NCI-H345 (cell line): ENCODE data around the gene CMTM3.
"Not testable (repeated sequence)": the region's sequence is repeated elsewhere in the genome, so short reads cannot be mapped to it uniquely, and the experiment has no call there.

Experiments
- DNase-seq: peaks from one replicate; lab custom pipeline; 2025; lab: John Stamatoyannopoulos, UW

CMTM3 gene

DNA sequence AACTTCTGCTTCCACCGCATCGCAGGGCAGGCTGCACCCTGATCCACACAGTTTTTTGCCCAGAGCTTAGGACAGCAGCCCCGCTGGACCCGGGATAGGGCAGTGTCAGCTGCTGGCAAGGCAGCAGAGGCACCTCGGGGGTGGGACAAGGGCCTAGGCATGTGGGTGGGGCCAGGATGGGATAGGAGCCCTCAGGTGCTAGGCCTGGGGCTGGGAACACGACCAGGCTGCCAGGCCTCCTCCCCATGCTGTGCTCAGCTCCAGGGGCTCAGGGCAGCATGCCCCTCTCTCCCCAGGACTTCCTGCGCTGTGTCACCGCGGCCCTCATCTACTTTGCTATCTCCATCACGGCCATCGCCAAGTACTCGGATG, 4.6 kb downstream of the CMTM3 start:
- no peak for DNase-seq

DNA sequence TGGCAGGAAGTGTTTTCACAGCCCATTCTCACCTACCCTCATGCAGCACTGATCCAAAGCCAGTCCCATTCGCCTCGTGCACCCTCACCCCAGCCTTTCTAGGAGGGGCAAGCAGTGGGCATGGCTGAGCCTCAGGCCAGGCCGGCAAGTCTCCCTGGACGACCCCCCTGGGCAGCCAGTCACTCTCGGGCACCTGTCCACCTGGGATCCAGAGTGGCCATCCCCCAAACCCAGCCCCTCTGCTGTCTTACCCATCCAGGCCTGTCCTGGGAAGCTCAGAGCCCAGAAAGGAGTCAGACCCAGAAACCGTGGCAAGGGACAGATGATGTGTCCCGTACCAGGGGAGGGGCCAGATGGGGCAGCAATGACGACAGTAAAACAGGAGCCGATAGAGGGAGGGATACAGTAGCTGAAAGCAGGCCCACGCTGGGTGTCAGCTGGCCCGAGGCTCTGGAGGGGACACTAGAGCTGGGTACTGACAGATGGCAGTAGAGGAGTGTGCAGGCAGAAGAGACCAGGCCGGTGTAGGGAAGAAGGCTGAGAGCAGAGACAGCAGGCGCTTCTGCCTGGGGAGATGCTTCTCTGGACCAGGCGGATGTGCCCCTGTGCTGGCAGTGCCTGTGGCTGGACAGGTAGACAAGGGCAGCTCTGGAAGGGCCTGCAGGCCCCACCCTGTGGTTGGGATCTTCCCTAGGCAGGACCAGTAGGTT, 5.8 kb downstream of the CMTM3 start:
- no peak for DNase-seq

DNA sequence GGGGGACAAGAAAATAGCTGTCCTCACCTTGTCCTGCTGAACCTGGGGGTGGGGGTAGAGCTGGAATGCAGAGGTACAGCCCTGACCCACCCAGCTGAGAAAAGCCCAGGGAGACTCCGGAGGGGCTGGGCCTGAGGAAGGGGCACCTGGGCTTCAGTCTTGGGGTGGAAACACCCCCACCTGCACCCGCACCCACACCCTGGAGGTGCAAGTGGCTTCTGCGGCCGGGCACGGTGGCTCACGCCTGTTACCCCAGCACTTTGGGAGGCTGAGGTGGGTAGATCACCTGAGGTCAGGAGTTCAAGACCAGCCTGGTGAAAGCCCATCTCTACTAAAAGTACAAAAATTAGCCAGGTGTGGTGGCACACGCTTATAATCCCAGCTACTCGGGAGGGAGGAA, 7.4 kb downstream of the CMTM3 start:
- DNase-seq, result not testable (repeated sequence)

DNA sequence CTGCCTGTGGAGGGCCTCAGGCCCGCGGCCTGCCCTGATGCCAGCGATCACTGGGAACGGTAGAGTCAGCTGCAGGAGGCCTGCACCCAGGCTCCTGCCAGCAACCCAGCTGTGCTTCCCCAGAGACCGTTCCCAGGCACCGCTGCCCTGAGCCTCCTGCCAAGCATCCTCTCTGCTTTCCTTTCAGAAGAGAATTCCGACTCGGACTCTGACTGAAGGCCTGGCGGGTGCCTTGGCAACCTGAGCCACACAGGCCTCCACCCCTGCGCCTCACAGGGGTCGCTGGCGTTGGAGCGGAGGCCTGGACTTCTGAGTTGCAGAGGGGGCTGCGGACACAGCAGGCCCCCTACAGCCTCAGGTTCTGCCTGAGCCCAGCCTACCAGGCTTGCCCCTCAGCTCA, 7.9 kb downstream of the CMTM3 start:
- DNase-seq, result no peak

DNA sequence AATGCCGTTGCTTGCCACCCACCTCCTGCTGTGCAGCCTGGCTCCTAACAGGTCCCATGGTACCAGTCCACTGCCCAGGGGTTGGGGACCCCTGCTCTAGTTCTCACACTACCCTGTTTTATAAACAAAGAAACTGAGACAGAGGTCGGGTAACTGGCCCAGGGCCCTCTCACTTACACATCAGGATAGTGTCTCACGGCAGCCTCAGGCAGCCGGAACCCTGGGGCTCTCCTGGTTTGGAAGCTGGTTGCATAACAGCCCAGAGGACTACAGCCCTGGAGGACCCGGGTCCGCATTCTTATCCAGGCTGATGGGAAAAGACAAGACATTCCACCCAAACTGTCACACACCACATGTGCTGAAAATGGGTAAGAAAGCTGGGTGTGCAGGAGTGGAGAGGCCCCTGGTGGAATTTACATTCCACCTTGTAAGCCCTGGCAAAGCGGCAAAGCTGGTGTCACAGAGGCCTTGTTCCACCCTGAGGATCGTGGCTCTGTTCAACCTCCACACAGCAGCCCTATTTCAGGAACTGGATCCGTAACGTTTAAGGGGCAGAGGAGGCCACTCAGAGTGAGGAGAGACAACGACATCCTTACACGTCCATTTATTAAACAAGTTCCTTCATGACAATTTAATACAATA, 9.8 kb downstream of the CMTM3 start:
- no peak for DNase-seq

DNA sequence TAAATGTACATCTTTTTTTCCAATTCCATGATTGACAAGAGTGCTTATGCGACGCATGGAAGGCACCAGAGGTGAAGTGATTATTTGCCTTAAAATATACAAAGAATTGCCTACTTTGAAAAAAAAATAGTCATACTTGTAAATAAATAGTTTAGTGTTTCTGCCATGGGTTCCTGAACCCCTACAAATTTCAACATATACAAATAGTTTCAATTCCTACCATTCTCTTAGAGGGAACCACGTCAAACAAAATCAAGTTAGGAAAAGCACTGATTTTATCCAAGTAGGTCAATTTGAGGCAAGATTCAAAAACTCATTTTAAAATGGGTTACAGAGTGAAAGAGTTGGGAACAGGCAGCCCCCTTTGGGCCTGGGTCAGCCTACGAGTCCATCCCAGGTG, 11.7 kb downstream of the CMTM3 start:
- DNase-seq, result no peak

DNA sequence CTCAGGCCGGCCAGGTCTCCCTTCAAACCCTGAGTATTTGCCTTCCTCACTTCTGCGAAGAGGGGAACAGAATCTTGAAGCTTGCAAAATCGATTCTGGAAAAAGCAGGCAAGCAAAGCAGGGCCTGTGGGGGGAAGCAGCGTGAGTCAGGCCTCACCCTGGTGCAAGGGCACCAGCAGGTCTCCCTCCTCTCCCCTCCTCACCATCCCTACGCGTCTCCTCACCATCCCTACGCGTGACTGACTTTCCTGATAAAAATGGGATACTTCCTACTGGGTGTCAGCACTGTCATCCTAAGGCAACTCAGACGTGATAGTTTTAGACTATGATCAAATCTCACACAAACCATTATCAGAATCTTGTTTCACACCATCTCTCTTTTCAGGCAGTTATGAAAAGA, 12.1 kb downstream of the CMTM3 start:
- DNase-seq, result no peak

DNA sequence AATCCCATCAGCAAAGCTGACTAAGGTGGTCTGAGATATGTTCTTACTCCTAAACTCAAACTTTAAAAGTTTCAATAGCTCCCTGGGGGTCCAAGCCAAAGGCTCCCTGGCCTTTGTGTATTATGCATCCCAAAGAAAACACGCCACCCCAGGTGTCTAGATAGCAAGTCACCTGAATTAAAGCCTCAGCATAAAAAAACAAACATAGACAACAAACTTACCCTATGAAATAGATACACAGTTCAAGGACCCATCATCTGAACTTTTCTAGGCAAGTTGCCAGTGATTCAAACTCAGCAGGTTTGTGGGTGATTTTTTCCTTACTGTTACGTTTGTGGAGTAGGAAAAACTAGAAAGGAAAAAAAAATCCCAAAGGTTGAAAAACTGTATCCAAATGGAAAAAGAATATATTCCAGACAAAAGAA, 12.5 kb downstream of the CMTM3 start:
- DNase-seq, result no peak

DNA sequence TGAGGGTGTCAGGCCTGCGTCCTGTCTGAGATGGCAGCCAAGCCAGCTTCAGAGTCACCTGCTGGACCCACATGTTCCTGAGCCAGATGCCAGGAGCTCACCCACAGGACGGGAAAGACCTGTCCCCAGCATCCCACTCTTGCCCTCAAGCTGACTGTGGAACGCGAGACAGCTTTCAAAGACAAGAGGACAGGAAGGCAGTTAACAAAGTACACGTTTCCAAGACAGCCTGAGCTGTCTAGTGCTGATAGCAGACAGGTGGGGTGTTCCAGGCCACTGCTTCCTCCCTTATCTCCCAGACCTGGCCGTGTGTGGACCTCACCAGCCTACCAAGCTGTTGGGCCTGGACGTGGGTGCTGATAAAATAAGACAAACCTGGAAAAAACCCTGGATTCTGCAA, 13.2 kb downstream of the CMTM3 start:
- no peak for DNase-seq

DNA sequence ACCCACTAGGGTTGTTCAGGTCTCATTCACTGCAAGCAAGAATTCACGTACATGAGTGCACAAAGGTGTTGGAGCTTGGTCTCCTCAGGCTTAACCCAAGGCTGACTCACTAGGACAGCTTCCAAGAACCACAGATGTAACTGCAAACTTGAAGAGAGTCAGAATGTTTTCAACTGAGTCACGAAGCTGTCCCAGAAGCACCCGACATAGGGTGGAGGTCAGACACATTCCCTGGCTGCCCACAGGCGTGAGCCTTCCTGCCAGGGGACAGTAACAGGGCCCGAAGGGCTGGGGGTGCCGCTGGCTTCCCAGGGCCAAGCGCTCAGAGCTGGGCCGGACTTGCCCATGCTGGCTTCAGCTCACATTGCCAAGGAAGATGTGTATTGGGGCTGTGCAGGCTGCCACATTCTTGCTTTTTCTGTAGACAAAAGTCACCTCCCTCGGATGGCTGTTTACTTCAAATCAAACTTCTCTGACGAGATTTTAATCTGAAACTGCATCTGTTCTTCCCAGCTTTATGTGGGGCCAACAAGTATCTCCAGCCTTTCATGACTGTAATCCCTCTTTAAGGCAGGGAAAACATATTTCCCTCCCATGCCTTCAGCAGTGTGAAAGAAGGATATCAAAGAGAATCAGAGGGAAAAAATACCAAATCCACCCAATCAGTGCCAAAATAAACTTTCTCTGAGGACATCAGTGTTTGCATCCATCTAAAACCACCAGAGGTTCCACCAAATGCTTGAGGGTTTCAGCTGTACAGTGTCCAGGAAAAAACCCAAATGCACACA, 14.3 kb downstream of the CMTM3 start:
- no peak for DNase-seq

DNA sequence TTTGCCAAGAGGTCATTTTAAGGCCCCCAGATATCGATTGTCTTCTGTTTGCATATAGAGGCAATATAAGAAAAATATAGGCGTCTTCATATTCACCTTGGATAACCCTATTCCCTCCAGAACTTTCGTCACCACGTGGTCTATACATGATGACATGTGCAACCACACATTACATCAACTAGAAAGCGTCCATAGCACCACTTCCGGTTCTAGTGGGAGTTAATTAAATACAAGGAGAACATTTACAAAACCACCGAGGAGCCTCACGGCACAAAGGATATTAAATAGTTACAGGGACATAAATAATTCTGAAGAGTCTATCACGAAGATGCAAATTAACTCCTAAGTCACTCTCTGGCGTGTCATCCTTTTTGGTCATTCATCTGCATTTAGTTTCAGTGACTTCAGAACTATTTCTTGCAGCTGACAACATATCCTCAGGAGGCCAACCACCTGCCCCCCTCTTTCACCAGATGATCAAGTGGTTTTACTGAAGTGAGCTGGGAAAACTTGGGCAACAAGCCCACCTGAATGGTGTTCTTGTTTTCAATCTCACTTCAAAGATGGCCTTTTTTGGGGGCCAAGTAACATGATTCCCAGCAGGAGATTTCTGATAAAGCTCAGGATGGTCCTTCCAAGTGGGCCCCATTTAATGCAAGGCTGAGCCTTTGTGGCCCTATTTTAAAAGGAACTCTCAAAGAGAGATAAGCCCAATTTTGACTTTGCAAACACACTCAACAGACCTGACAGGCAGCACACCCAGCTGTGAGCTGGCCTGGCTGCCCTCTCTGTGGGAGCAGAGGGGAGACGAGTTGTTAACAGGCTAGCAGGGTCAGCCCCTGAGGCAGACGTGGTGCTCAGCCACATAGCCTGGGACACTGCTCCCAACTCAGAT, 15.3 kb downstream of the CMTM3 start:
- no peak for DNase-seq

DNA sequence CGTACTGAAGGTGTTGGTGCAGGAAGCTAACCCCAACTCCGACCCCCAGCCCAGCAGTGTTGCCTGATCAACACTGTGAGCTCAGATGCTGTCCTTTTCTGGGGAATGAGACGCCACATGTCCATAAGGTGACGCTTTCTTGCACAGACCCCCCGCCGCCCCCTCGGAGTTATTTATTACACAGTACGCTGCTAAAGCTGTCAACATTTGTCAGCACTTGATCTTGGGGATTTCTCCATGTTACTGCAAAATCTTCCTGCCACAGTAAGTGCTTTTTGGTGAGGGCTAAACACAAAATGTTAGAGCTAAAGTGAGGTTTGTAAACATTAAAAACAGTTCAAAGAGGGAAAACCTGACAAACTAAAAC, 15.9 kb downstream of the CMTM3 start:
- DNase-seq, result no peak

DNA sequence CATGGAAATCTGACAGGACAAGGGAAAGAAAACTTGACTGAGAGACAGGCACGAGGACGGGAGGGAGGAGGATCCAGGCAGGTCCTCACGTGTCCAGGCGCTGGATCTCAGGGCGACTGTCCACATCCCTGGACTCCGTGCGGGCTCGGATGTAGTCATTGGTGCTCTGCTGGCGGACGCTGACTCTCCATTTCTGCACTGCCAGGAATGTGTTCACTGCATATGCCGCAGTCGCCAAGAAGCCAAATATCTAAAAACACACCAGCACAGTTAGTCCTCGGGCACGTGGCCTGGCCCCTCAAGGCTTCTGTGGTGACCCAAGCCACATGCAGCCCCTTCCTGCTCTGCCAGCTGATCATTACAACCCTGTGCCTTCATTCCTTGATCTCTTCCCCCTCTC, 17.5 kb downstream of the CMTM3 start:
- no peak for DNase-seq

DNA sequence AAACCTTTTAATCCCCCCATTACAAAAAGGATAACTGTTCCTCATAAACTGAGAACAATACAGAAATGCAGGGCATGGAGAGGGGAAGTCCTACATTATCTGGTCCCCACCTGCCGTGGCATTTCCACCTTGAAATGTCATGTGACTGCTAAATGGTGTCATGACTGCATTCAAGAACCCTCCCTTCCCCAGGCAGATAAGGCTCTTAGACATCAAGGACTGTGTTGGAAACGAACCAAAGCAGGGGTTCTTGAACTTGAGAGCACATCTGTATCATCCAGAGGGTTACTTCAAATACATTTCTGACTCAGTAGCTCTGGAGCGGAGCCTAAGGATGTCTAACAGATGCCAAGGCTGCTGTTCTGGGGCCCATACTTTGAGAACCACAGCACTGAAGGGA, 18.4 kb downstream of the CMTM3 start:
- DNase-seq, result no peak

DNA sequence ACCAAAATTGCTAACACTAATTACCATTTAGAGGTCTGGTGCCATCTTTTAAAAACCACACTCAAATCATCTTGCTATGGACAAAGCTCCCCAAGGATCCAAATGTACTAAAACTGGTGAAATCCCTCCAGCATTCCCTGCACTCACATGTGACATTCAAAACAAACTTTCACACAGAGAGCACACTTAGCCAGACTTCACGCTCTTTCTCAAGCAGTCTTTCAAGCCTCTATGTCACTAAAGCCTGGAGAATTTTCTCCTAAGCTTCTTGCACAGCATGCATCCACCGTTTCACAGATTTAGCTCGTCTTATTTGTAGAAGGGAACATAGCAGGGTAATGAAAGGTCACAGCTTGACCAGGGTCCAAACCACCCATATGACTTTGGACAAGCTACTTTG, 19.3 kb downstream of the CMTM3 start:
- DNase-seq, result no peak

DNA sequence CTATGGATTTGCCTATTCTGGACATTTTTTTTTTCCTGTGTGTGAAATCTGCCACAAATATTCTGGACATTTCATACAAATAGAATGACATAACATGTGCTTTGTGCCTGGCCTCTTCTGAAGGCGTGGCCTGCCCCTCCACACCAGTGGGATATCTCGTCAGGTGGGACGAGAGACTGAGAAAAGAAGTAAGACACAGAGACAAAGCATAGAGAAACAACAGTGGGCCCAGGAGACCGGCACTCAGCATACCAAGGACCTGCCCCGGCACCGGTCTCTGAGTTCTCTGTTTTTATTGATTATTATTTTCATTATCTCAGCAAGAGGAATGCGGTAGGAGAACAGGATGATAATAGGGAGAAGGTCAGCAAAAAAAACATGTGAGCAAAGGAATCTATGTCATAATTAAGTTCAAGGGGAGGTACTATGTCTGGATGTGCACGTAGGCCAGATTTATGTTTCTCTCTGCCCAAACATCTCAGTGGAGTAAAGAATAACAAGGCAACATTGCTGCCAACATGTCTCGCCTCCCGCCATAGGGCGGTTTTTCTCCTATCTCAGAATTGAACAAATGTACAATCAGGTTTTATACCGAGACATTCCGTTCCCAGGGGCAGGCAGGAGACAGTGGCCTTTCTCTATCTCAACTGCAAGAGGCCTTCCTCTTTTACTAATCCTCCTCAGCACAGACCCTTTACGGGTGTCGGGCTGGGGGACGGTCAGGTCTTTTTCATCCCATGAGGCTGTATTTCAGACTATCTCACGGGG, 23.3 kb downstream of the CMTM3 start:
- not testable (repeated sequence) for DNase-seq

DNA sequence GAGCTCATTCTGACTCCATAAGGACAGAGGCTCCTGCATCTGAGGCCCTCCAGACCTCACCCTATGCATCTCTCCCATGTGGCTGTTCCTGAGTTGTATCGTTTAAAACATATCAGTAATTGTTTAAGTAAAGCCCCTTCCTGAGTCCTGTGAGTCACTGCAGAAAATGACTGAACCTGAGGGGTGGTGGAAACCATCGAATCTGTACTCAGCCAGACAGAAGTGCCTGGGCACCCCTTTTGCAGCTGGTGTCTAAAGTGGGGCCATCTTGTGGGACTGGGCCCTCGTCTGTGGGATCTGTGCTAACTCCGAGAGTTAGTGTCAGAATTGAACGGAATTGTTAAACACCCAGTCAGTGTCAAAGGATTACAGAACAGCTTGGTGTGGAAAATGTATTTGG, 25.4 kb downstream of the CMTM3 start:
- DNase-seq, result no peak

DNA sequence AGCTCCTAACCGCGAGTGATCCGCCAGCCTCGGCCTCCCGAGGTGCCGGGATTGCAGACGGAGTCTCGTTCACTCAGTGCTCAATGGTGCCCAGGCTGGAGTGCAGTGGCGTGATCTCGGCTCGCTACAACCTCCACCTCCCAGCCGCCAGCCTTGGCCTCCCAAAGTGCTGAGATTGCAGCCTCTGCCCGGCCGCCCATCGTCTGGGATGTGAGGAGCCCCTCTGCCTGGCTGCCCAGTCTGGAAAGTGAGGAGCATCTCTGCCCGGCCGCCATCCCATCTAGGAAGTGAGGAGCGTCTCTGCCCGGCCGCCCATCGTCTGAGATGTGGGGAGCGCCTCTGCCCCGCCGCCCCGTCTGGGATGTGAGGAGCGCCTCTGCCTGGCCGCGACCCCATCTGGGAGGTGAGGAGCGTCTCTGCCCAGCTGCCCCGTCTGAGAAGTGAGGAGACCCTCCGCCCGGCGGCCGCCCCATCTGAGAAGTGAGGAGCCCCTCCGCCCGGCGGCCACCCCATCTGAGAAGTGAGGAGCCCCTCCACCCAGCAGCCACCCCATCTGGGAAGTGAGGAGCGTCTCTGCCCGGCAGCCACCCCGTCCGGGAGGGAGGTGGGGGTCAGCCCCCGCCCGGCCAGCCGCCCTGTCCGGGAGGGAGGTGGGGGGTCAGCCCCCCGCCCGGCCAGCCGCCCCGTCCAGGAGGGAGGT, 26.2 kb downstream of the CMTM3 start:
- DNase-seq, result not testable (repeated sequence)

DNA sequence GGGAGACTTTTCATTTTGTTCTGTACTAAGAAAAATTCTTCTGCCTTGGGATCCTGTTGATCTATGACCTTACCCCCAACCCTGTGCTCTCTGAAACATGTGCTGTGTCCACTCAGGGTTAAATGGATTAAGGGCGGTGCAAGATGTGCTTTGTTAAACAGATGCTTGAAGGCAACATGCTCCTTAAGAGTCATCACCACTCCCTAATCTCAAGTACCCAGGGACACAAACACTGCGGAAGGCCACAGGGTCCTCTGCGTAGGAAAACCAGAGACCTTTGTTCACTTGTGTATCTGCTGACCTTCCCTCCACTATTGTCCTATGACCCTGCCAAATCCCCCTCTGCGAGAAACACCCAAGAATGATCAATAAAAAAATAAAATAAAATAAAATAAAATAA, 27.1 kb downstream of the CMTM3 start:
- not testable (repeated sequence) for DNase-seq

DNA sequence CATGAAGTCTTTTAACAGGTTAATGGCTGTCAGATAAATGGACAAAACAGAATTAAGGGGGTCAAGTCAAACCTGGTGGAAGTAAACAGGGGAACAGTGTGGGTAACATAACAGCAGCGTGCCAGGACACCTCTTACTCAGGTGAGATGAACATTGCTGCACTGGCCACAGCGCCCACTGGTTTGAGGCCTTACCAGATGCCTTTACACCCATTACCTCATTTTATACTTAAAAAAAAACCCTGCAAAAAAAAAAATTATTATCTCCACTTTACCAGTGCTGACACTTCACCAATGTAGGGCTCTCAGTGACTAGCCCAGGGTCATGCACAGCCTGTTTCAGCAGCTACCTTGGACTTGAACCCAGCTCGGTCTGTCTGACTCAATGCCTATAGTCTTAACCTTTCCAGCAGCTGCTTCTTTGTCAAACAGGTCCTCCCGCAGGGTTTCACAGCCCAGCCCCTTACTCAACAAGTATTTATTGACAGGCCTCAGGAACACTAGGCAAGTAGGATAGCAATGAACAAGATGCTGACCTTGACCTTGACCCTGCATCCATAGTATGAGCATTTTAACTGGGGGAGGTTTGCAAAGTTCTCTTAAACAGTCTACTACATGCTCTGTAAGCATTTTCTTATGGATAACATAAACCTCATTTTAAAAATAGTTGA, 30.2 kb downstream of the CMTM3 start:
- DNase-seq, result no peak
